ENCODE measurements around the gene OSBPL8. TPM values are rescaled to one million over a fixed set of nuclear protein-coding genes. Genes with fewer than 3 reads are reported as not detected.
"Not testable (repeated sequence)": the region's sequence is repeated elsewhere in the genome, so short reads cannot be mapped to it uniquely, and the experiment has no call there.

Gene OSBPL8
- total RNA-seq, 3 donors from 2014 or later (not counting 1 experiment from before 2014, with no cell fraction given): 133 to 154 (median 138) TPM

- intact Hi-C loops (cut with micrococcal nuclease): no loop called here
- H3K27ac Mint-ChIP-seq: peak overlapping the region in 1 of 2 donors; percentile 32
Measured at GRCh38 chr12:76366163-76366562, 193.4 kb downstream of the OSBPL8 start.

DNA sequence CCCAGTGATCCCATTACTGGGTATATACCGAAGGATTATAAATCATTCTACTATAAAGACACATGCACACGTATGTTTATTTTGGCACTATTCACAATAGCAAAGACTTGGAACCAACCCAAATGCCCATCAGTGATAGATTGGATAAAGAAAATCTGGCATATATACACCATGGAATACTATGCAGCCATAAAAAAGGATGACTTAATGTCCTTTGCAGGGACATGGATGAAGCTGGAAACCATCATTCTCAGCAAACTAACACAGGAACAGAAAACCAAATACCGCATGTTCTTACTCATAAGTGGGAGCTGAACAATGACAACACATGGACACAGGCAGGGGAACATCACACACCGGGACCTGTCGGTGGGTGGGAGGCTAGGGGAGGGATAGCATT lies 195.4 kb downstream of the OSBPL8 start:
- H3K4me1 Mint-ChIP-seq: peaks cover 18 to 23% of the 10 kb centered on the region in 2 donors
- H3K4me3 ChIP-seq (ENCODE audit: low read length); H3K27me3 Mint-ChIP-seq (ENCODE audit: low read depth in 2 of 2); H3K9me3 Mint-ChIP-seq; H3K9me3 ChIP-seq (ENCODE audit: control insufficient read depth, insufficient read depth, low read length); intact Hi-C loops (cut with micrococcal nuclease); DNase-seq; H3K4me3 Mint-ChIP-seq; ATAC-seq; H3K27ac ChIP-seq (ENCODE audit: low read length); H3K4me1 ChIP-seq (ENCODE audit: control insufficient read depth, insufficient read depth, low read length); H3K27ac Mint-ChIP-seq; H3K27me3 ChIP-seq (ENCODE audit: control insufficient read depth, insufficient read depth, low read length): not testable (repeated sequence)
- peaks cover 41% of the 10 kb centered on the region for H3K36me3 Mint-ChIP-seq
- H3K36me3 ChIP-seq (ENCODE audit: control insufficient read depth, insufficient read depth, low read length): peaks cover 43% of the 10 kb centered on the region
- 100% methylated on average over 4 of the region's 5 CpGs for WGBS (ENCODE audit: insufficient coverage)

More at GRCh38 chr12:76366163-76366562, 193.4 kb downstream of the OSBPL8 start:
- DNase-seq (no peak), ATAC-seq (no peak)
- Histone ChIP-seq H3K9me3 (ENCODE audit: control insufficient read depth, insufficient read depth, low read length) (no peaks in the 10 kb centered on the region), H3K4me3 (ENCODE audit: low read length) (no peak overlapping the region), H3K4me1 (ENCODE audit: control insufficient read depth, insufficient read depth, low read length) (no peaks in the 10 kb centered on the region), H3K27ac (ENCODE audit: low read length) (no peak overlapping the region), H3K36me3 (ENCODE audit: control insufficient read depth, insufficient read depth, low read length) (peaks cover 62% of the 10 kb centered on the region), H3K27me3 (ENCODE audit: control insufficient read depth, insufficient read depth, low read length) (no peaks in the 10 kb centered on the region)
- Mint-ChIP-seq H3K4me1 (peaks cover 12 to 15% of the 10 kb centered on the region in 2 donors), H3K27me3 (ENCODE audit: low read depth in 2 of 2) (no peaks in the 10 kb centered on the region), H3K36me3 (peaks cover 41% of the 10 kb centered on the region), H3K9me3 (peaks cover 0 to 4% of the 10 kb centered on the region in 2 donors), H3K4me3 (no peak overlapping the region)
- TF ChIP-seq CTCF (IDR thresholded peaks at IDR 0.05): no peak
- WGBS (ENCODE audit: insufficient coverage): no CpG with 5 or more reads among the region's 1 CpG

DNA sequence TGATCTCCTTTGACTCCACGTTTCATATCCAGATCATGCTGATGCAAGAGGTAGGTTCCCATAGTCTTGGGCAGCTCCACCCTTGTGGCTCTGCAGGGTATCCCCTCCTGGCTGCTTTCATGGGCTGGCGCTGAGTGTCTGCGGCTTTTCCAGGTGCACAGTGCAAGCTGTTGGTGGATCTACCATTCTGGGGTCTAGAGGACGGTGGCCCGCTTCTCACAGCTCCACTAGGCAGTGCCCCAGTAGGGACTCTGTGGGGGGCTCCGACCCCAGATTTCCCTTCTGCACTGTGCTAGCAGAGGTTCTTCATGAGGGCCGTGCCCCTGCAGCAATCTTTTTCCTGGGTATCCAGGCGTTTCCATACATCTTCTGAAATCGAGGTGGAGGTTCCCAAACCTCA lies 199.3 kb downstream of the OSBPL8 start:
- H3K27ac ChIP-seq (ENCODE audit: low read length): no peak overlapping the region
- DNase-seq: no peak
- Mint-ChIP-seq H3K4me1 (peaks cover 18 to 23% of the 10 kb centered on the region in 2 donors), H3K36me3 (peaks cover 34% of the 10 kb centered on the region), H3K9me3 (no peaks in the 10 kb centered on the region), H3K27ac (no peak overlapping the region), H3K27me3 (ENCODE audit: low read depth in 2 of 2) (no peaks in the 10 kb centered on the region), H3K4me3 (no peak overlapping the region)
- peaks cover 34% of the 10 kb centered on the region for H3K36me3 ChIP-seq (ENCODE audit: control insufficient read depth, insufficient read depth, low read length)
- H3K4me1 ChIP-seq (ENCODE audit: control insufficient read depth, insufficient read depth, low read length): no peaks in the 10 kb centered on the region
- intact Hi-C loops (cut with micrococcal nuclease): no loop called here
- WGBS (ENCODE audit: insufficient coverage): 98% methylated on average over 9 of the region's 9 CpGs
- no peaks in the 10 kb centered on the region for H3K27me3 ChIP-seq (ENCODE audit: control insufficient read depth, insufficient read depth, low read length)
- H3K4me3 ChIP-seq (ENCODE audit: low read length): no peak overlapping the region
- no peaks in the 10 kb centered on the region for H3K9me3 ChIP-seq (ENCODE audit: control insufficient read depth, insufficient read depth, low read length)
- no peak for TF ChIP-seq CTCF (IDR thresholded peaks at IDR 0.05)
- no peak for ATAC-seq

DNA sequence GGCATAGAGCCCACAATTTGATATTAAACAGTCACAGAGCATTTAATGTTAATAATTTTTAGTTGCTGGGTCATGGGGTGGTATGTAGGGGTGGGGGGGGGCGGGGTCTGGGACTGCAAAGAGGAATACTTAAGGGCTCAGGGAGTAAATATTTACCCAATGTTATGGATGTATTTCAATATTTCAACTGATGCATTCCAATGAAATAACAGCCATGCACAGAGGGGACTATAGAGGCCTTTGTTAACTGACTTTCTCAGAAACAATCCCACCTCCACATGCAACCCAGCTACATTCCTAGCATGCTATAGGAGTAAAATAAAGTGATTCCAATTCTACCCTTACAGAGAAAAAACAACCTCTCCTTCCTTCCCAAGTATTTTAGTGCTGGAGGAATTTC lies 203.5 kb downstream of the OSBPL8 start:
- no peaks in the 10 kb centered on the region for H3K27me3 Mint-ChIP-seq (ENCODE audit: low read depth in 2 of 2)
- intact Hi-C loops (cut with micrococcal nuclease): no loop called here
- Histone ChIP-seq H3K27me3 (ENCODE audit: control insufficient read depth, insufficient read depth, low read length) (no peaks in the 10 kb centered on the region), H3K27ac (ENCODE audit: low read length) (no peak overlapping the region), H3K4me3 (ENCODE audit: low read length) (no peak overlapping the region), H3K36me3 (ENCODE audit: control insufficient read depth, insufficient read depth, low read length) (peaks cover 27% of the 10 kb centered on the region), H3K4me1 (ENCODE audit: control insufficient read depth, insufficient read depth, low read length) (no peaks in the 10 kb centered on the region), H3K9me3 (ENCODE audit: control insufficient read depth, insufficient read depth, low read length) (no peaks in the 10 kb centered on the region)
- H3K9me3 Mint-ChIP-seq: no peaks in the 10 kb centered on the region
- H3K4me3 Mint-ChIP-seq: no peak overlapping the region
- H3K36me3 Mint-ChIP-seq: peaks cover 29% of the 10 kb centered on the region
- H3K27ac Mint-ChIP-seq: no peak overlapping the region
- no peak for TF ChIP-seq CTCF (IDR thresholded peaks at IDR 0.05)
- DNase-seq (no peak), ATAC-seq (no peak)
- no CpG with 5 or more reads among the region's 1 CpG for WGBS (ENCODE audit: insufficient coverage)
- H3K4me1 Mint-ChIP-seq: peaks cover 2 to 10% of the 10 kb centered on the region in 2 donors

Measured in natural killer cell (primary cell).